CD4-positive, alpha-beta T cell treated with Interleukin-6 for 4 hours (primary cell): ENCODE measurements around the gene COMT.
"Not testable (repeated sequence)": the region's sequence is repeated elsewhere in the genome, so short reads cannot be mapped to it uniquely, and the experiment has no call there.

Experiments used
- DNase-seq: peaks from one replicate; pipeline ENCODE4 v3.0.0-alpha.2; 2020; ENCODE audit warnings: mixed read lengths

The COMT gene

DNA sequence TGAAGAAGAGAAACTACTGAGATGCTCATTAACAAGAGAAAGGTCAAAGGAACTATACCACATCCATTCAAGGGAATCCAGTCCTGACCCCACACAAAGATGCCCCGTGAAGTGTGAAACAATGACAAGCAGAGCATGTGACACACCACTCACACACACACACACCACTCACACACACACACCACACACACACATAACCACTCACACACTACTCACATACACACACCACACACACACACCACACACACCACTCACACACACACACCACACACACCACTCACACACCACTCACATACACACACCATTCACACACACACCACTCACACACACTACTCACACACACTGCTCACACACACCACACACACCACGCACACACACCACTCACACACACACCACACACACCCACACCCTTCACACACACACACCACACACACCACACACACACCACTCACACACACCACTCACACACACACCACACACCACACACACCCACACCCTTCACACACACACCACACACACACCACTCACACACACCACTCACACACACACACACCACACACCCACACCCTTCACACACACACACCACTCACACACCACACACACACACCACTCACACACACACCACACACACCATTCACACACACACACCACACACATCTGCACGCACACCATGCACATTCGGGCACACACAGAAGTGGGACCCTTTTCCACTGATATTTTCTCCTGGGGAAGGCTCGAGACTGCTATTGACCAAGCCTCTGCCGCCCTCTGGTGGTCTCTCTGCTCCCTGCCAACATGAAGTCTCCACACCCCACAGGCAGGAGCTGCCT, 32.0 kb upstream of the COMT start:
- peak; percentile 92 for DNase-seq

DNA sequence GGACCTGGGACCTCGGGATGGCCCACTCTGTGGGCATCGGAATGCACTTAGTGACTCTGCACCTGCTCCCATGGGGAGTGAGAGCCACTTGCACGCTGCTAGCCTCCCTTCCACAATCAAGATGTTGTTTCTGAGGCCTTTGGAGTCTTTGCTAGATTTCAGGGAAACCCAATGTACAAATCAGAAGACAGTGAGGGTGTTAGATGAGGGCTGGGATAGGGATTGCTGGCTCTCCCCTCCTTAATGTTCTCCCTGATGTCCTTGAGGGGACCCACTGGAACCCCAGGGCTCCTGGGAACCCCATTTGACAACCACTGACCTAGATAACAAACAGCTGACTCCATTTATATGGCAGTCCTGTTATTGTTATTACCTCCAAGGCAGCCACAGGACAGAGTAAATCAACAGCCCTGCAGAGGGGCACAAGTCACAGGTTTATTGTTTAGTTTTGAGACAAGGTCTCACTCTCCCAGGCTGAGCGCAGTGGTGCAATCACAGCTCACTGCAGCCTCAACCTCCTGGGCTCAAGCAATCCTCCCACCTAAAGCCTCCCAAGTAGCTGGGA, 31.3 kb upstream of the COMT start:
- no peak for DNase-seq

DNA sequence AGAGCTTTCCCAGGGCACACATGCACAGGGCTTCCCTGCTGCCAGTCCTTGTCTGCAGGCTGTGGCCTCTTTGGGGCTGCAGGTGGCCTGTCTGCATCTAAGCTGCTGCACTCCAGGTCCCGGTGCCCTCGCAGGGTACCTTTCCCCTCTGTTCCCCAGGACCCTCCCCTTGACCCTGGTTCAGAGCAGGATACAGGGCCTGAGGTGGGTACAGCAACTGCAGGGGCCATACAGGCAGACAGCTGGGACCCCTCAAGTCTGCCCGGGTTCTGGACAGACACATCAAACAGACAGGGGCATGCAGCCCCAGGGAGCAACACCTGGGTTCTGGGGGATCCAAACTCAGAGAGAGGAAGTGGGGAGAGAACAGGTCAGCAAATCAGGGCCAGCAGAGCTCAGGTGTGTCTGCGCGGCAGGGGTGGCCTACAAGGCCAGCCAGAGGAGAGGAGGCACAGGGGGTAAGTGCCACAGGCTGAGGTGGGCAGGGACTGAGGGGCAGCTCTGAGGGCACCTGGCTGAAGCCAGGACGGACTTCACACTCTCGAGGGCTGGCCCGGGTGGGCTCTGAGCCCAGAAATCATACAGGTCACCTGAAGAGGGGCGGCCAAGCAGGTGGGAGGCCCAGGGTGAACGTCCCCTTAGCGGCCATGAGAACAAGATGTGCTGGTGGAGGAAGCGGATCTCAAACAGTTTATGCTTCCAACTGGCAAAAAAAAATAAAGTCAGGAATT, 29.9 kb upstream of the COMT start:
- no peak for DNase-seq

DNA sequence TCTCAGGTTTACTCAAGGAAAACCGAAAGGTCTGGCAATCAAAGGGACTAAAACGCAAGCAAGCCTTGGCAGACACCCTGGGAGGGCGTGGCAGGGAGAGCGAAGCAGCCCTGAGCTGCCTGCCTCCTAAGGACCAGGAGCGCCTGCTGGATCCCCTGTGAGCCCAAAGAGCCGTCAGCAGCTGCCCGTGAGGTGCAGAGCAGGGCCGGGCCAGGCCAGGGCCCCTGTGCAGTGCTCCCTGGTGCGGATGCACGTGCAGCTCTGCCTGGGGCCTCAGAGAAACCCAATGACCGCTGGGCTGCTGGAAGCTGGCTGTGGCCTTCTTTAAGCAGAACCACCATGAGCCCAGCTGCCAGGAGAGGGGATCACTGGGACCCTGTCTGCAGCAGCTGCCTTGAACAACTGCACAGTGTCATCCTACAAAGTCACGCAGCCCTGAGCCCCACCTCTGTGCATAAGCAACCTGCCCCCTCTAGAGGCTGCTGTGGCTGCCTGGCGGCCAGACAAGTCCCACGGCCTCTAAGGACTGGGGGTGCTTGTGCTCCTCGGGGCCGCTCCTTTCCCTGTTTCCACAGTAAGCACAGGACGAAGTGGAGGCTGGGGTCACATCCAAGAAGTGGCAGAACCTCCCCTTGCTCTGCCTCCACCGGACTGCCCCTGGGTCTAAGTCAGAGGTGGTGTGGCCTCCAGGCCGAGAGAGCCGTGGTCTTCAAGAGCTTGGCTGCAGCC, 29.1 kb upstream of the COMT start:
- no peak for DNase-seq

DNA sequence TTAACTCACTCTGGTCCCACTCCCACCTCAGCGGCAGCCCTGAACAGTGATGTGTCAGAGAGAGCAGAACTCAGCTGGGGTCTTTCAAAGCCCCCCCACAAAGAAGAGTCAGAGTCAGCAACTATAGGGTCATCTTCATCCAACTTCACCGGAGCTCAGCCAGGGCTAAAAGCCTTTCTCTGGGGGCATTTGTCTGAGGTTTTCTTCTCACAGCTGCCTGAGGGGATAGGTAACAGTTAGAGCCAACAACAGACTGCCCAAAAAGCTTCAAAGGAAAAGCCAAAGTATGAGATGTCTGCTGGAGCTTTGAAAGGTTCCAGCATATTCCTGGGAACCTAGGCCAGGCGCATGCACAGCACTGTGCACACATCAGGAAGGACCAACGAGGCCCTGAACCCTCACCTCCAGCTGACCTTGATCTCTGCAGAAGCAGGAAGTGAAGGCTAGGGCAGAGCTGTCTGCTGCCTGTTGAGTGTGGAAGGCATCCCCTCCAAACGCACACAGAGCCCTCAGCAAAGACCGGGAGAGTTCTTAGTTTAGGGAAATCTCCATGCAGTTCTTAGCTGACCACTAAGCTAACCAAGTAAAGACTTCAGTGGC, 28.1 kb upstream of the COMT start:
- DNase-seq, result no peak

DNA sequence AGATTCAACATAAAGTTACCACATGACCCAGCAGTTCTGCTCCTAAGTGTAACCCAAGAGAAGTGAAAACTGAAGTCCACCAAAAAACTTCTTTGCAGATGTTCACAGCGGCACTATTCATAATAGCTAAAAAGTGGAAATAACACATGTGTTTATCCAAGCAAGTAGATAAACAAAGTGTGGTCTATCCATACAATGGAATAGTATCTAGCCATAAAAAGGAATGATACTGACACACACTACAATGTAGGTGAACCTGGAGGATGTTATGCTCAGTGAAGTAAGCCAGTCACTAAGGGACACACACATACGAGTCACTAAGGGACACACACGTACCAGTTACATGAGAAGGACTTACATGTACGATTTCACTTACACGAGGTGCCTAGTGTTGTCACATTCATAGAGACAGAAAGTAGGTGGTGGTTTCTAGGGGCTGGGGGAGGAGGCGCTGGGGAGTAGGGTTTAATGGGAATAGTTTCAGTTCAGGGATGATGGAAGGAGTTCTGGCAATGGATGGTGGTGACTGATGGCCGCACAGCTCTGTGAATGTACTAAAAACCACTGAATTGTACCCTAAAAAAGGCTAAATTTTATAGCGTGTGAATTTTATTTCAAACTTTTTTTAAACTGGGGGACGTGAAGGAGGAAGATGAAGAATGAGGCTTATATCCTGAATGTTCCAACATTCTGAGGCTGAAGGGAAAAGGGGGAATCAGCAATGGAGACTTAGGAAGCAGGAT, 27.2 kb upstream of the COMT start:
- no peak for DNase-seq

DNA sequence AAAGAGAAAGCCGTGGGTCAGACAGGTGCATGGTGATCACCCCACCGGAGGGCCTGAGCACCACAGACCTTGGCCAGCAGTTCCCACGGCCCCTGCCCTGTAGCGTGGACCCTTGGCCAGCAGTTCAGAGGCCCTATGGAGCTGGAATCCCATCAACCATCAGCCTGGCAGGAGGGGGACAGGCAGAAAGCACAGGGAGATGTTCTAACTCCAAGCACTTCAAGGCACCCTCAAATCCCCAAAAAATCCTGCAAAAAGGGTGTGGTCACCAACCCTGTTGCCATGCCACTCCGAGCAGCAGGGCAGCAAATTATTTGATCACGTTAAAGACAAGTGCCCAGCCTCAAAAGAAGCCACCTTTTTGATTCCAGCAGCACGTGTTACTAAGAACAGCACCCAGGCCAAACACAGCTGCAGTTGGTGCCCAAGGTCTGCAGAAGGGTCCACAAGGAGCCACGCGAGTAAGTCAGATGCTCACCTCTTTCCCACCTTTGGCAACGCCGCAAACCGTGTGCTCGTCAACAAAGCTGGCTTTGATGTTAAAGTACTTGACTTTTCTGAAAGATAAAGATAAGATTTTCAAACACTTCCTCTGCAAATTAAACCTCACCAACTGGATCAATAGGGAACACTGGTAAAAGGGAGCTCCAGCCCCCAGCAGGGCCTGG, 26.2 kb upstream of the COMT start:
- no peak for DNase-seq

DNA sequence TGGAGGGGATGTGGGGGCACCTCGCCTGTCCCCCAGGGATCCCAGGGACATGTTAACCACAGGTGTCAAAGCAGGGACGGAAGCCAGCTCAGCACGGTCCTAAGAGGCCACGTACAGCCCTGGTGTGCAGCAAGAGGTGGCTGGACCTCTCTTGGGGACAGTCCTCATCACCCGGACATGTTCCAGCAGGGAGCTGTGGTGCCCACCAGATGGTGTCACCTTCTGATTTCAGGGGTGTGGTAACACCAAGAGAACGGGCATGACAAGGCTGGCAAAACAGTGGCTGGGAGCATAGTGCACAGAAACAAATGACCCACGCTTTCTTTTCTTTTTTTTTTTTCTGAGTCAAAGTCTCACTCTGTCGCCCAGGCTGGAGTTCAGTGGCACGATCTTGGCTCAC, 25.6 kb upstream of the COMT start:
- no peak for DNase-seq

DNA sequence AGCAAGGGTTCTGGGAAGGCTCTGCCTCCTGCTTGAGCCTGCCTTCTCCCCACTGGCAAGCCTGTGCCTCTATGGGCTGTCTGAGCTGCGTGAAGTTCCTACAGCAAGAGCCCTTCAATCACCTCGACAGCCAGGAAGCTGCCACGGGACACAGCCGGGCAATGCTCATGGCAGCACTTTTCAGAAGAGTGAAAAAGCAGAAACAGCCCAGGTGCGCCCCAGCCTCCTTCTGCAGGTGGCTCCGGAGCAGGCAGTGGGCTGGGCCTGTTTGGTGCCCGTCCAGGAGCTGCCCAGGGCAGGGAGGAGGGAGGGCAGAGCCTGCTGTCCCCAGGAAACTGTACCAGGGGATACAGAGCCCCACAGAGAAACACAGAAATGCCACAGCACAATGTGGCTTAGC, 24.6 kb upstream of the COMT start:
- DNase-seq, result no peak

DNA sequence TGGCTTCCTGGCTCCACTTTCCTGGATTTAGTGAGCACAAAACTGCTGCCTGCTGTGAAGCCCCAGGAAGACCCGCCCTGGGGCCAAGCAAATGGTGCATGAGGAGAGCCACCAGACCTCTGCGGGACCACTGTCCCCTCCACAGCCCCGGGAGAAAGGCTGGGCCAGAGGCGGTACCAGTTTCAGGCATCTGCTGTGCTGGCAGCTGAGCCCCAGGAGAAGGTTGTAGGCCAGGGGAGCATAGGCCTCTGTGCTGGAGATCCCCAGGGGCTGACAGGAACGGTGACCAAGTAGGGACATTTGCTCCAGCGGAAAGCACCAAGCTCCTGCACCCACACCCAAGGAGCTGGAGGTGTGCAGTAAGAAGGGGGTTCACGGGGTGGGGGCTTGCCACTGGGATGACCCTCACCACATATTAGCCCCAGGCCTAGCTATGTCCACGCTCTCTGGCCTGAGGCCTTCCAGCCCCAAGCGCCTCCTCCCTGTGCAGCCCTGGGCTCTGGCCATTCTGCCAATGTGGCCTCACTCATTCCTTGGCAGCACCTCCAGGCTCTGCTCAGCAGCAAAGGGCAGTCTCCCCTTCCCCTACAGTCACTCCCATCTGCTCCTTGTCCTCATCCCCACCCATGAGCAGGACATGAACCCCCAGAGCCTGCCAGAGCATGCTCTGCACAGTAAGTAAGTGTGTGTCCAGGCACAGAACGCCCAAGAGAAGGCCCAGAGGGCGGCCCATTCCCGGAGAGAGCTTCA, 24.0 kb upstream of the COMT start:
- DNase-seq, result no peak

DNA sequence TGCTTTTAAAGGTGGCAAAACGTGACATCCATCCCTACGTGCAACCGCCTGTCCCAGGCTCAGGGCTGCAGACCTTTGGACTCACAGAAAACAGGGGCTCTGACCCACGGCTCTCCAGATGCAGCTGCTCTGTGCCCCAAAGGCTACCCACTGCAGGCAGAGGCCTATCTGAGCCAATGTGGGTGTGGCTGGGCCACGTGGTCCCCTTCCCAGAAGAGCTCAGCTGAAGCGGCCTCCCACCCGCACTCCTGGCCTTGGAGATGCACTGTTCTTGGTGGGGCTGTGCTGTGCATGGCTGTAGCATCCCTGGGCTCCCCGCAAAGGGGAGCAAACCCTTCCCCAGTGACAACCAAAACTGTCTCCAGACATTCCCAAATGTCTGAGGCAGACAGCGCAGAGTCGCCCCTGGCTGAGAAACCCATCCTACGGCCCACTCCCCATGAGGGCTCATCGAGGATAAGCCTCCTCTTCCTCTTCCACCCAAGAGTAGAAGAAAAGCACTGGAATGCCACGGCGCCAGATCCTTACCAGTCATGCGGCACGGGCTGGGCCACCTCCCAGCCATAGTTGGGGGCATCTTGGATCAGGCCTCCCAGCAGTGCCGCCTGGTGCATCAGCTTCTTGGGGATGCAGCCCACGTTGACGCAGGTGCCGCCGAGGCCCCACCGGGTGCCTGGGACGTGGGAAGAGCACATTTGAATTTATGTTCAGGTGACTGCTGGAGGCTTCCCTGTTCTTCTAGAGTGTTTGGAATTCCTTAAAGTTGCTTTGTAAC, 23.1 kb upstream of the COMT start:
- no peak for DNase-seq

DNA sequence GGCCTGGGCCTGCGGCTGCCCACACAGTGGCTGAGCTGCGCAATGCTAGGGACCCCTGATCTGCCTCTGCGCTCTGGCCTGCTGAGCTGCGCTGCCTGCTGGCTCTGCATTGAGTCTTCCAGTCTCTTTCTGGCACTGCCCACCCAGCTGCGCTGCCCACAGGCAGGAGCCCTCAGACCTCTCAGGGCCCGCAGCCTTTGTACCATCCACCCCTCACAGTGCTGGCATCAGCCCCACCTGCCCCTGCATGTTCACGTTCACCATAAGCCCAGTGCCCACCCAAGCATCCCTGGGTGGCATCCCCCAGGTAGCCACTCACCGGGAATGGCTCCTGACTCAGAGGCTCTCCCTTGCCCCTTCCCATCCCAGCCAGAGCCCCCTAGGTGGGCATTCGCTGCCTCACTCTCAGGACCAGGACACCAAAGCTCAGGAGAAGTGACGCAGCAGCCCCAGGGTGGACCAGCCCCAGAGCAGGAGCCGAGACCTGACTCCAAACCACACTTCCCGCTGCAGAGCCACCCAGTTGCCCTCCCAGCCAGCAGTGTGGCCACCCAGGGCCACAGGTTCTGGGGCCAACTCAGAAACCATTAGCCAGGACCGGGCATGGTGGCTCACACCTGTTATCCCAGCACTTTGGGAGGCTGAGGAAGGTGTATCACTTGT, 21.7 kb upstream of the COMT start:
- DNase-seq, result no peak

DNA sequence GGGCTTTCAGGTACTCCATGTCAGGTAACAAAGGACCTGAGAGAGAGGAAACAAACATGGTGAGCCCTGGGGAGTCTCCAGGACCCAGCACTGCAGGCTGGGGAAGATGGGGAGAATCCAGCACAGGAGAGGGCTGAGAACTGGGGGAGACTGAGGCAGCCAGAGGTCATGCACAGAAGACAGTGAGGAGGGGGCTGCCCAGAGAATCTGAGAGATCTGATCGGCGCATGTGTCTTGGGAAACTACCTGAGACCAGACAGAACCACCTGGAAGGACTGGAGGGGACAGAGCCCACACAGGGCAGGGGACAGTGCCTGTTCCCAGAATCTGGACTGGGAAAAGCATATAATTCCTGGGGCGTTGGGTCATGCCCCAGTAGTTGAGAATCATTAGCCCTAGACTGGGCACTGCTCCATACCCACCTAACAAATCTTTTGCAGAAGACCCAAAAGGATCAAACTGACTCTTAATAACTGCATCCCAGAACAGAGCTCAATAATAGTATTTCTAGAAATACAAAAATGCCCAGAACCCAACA, 20.0 kb upstream of the COMT start:
- no peak for DNase-seq

DNA sequence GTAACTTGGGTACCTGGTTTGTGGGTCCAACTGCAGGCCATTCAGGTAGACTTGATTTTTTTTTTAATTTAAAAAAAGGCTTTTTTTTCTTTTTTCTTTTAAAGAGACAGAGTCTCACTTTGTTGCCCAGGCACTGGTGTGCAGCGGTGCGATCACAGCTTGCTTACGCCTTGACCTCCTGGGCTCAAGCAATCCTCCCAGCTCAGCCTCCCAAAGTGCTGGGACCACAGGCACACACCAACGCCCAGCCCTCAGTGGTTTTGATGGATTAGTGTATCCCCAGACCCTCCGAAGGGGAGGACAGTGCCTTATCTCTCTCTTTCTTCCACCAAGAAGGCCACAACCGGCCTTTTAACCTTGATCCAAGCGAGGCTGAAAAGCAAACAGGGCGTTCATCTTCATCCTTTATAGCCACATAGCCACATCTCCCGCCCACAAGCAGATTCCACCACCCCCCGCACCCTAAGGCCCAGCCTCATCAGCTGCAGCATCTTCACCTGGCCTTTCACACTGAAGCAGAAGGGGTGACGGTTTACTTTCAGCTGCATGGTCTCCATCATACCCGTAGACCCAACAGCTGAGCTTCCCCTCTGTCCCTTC, 17.6 kb upstream of the COMT start:
- no peak for DNase-seq

DNA sequence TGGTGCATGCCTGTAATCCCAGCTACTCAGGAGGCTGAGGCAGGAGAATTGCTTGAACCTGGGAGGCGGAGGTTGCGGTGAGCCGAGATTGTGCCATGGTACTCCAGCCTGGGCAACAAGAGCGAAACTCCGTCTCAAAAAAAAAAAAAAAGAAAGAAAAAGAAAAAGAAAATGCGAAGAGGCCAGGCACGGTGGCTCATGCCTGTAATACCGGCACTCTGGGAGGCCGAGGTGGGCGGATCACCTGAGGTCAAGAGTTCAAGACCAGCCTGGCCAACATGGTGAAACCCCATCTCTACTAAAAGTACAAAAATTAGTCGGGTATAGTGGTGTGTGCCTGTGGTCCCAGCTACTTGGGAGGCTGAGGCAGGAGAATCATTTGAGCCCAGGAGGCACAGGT, 15.5 kb upstream of the COMT start:
- not testable (repeated sequence) for DNase-seq

DNA sequence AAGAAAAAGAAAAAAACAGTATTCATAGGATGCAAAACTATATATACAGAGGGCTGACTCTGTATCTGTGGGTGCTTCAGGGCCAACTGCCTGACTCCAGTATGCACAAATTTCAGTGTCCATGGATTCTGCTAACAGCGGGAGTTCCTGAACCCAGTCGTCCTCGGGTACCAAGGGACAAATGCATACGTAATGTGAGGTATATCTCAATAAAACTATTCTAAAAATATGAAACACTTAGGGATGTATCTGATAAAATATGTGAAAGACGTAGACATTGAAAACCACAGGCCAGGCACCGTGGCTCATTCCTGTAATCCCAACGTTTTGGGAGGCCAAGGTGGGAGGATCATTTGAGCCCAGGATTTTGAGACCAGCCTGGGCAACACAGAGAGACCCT, 13.9 kb upstream of the COMT start:
- no peak for DNase-seq

DNA sequence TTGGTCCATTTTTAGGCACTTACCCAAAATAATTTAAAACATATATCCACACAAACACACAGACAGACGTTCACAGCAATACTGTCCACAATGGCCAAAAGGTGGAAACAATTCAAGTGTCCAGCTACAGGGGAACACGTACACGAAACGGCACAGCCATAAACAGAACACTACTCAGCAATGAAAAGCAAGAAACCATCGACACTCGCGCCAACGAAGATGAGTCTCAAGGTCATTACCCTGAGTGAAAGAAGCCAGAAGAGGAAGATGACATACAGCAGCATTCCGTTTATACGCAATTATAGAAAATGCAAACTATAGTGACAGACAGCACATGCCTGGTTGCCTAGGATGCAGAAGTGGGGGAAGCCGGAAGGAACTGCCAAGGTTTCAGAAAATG, 13.4 kb upstream of the COMT start:
- DNase-seq, result no peak

DNA sequence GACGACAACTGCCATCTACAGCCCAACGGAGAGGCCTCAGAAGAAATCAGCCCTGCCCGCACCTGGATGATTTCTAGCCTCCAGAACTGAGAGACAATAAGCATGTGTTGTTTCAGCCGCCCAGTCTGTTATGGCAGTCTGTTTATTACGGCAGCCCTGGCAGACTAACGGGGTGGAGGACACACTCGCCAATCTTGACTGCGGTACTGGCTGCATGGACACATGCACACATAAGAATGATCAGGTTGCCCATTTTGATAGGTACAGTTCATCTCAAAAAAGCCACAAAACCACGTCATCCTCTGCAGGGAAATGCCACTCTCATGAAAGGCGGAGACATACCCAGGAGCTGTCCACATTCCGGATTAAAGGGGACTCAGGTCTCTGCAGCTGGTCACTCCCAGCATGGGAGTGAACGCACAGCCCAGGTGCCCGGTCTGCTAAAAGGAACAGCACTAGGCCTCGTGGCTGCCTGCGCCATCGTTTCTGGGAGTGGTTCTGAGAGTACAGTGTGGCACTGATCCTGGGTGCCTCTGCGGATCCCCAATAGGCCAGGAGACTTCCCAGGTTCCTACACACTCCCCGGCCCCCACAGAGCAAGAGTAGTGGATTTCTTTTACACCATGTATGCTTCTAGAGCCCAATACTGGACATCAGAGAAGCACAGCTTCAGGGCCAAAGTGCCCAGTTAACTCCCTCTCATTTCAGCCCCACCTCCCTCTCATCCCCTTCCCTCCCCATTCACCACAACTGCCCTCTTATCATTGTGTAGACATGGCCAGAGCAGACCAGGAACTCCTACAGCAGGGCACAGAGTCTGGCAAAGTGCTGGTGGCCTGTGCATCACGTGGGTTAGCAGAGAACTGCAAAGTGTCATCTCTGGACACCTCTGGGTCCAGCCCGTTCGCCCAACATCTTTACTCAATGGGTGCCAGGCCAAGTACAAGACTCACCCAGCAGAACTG, 11.7 kb upstream of the COMT start:
- no peak for DNase-seq
